Measurements from ENCODE around the gene CREB3L2.

GRCh38 chr7:137953665-137954470 lies 48.0 kb downstream of the CREB3L2 start:
- TF ChIP-seq, protein P1, sequence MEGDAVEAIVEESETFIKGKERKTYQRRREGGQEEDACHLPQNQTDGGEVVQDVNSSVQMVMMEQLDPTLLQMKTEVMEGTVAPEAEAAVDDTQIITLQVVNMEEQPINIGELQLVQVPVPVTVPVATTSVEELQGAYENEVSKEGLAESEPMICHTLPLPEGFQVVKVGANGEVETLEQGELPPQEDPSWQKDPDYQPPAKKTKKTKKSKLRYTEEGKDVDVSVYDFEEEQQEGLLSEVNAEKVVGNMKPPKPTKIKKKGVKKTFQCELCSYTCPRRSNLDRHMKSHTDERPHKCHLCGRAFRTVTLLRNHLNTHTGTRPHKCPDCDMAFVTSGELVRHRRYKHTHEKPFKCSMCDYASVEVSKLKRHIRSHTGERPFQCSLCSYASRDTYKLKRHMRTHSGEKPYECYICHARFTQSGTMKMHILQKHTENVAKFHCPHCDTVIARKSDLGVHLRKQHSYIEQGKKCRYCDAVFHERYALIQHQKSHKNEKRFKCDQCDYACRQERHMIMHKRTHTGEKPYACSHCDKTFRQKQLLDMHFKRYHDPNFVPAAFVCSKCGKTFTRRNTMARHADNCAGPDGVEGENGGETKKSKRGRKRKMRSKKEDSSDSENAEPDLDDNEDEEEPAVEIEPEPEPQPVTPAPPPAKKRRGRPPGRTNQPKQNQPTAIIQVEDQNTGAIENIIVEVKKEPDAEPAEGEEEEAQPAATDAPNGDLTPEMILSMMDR (conservative IDR thresholded peaks at IDR 0.05; ENCODE audit: low read length): no peak
- TF ChIP-seq EZH2phosphoT487 (IDR thresholded peaks at IDR 0.05; ENCODE audit: borderline replicate concordance, low read depth, low read length): no peak

Measured in OCI-LY7 (cell line).